ENCODE data around the gene ANKRD33B. TPM values are rescaled to one million over a fixed set of nuclear protein-coding genes. Genes with fewer than 3 reads are reported as not detected.

The ANKRD33B gene
- total RNA-seq, 1 donor from 2014 or later, result 13.3 TPM

Other genes with a start within 250 kb of the ANKRD33B start
- 85.8 and 89.2 TPM in 2 replicates for gene MARCHF6, start 210.4 kb upstream of the ANKRD33B start, total RNA-seq
- gene ROPN1L, start 122.2 kb upstream of the ANKRD33B start, total RNA-seq, result 2.5 and 3.0 TPM in 2 replicates
- 63.7 and 65.4 TPM in 2 replicates for gene DAP, start 197.2 kb downstream of the ANKRD33B start, total RNA-seq